Fibroblast of lung (primary cell): Measurements from ENCODE around the gene LTBP1. TPM values are rescaled to one million over a fixed set of nuclear protein-coding genes. Genes with fewer than 3 reads are reported as not detected.

Experiments
- DNase-seq, 2 donors: peaks; one replicate each; pipeline versions ENCODE4 v3.0.0 to v3.0.0-alpha.2; 2010; ENCODE audit warnings: low read depth in 2 of 2
- H2AFZ ChIP-seq: 2 replicates; pipeline ENCODE4 v1.5.1; 2012; ENCODE audit warnings: low read length, control low read depth, inconsistent platforms
- H3K27ac ChIP-seq: 2 replicates; pipeline ENCODE4 v1.5.1; 2011; ENCODE audit warnings: low read length, control low read depth; ENCODE audit not compliant: insufficient read depth
- H3K27me3 ChIP-seq: 2 replicates; pipeline ENCODE4 v1.5.1; 2011; ENCODE audit warnings: mild to moderate bottlenecking, low read length; ENCODE audit not compliant: control insufficient read depth, insufficient read depth
- H3K36me3 ChIP-seq: 2 replicates; pipeline ENCODE4 v1.5.1; 2011; ENCODE audit warnings: low read length; ENCODE audit not compliant: control insufficient read depth, insufficient read depth
- H3K4me1 ChIP-seq: 2 replicates; pipeline ENCODE4 v1.5.1; 2011; ENCODE audit warnings: low read length; ENCODE audit not compliant: control insufficient read depth, insufficient read depth; ENCODE audit errors: extremely low read depth
- H3K4me2 ChIP-seq: 2 replicates; pipeline ENCODE4 v1.5.1; 2011; ENCODE audit warnings: low read length, control low read depth; ENCODE audit not compliant: insufficient read depth; ENCODE audit errors: extremely low read depth
- H3K4me3 ChIP-seq, 4 experiments: fragments of 200-600 bp in 1 of 4; sonication (generic) in 1 of 4; replicated peaks in 1 of 4; 2 replicates each; pipeline ENCODE4 v1.5.1; 2011 to 2016; ENCODE audit warnings: low read length in 4 of 4, low read depth in 3 of 4, mild to moderate bottlenecking in 3 of 4, control low read depth in 2 of 4, inconsistent platforms in 1 of 4, mixed read lengths in 1 of 4; ENCODE audit not compliant: insufficient read depth in 1 of 4; ENCODE audit errors: control extremely low read depth in 1 of 4
- H3K79me2 ChIP-seq: 2 replicates; pipeline ENCODE4 v1.5.1; 2012; ENCODE audit warnings: mild to moderate bottlenecking, low read length, inconsistent platforms; ENCODE audit not compliant: control insufficient read depth, insufficient read depth
- H3K9ac ChIP-seq: 2 replicates; pipeline ENCODE4 v1.5.1; 2011; ENCODE audit warnings: mild to moderate bottlenecking, low read length, control low read depth; ENCODE audit not compliant: insufficient read depth
- H3K9me3 ChIP-seq: 2 replicates; pipeline ENCODE4 v1.5.1; 2012; ENCODE audit warnings: low read depth, low read length; ENCODE audit not compliant: control insufficient read depth, insufficient read depth
- H4K20me1 ChIP-seq: 2 replicates; pipeline ENCODE4 v1.5.1; 2011; ENCODE audit warnings: low read length; ENCODE audit not compliant: control insufficient read depth, insufficient read depth; ENCODE audit errors: extremely low read depth
- CTCF ChIP-seq, 2 donors: IDR thresholded peaks in 1 of 2; conservative IDR thresholded peaks in 1 of 2; 1 replicate in 1 of 2; 2 replicates in 1 of 2; pipeline ENCODE4 v1.5.1; 2011 to 2012; ENCODE audit warnings: low read length in 2 of 2, control low read depth in 1 of 2, inconsistent platforms in 1 of 2, low read depth in 1 of 2, mild to moderate bottlenecking in 1 of 2
- EZH2 ChIP-seq: IDR thresholded peaks from 2 replicates; pipeline ENCODE4 v1.5.1; 2012; ENCODE audit warnings: low read length, control low read depth, mild to moderate bottlenecking; ENCODE audit errors: missing control alignments
- polyA plus RNA-seq, 2 donors: library from polyadenylated mRNA; depleted of rRNA in 1 of 2; stranded (reverse) in 1 of 2; unstranded in 1 of 2; fragments of >200 nt; gene quantifications; 2 replicates each; pipeline ENCODE4 v1.2.1, GENCODE V29; 2011 to 2012; ENCODE audit warnings: missing spikeins in 1 of 2
- total RNA-seq: library from RNA; depleted of rRNA; stranded (reverse); fragments of >200 nt; gene quantifications from 2 replicates; pipeline ENCODE4 v1.2.1, GENCODE V29; 2014

LTBP1 gene
- total and polyA plus RNA-seq, 2 donors (not counting 1 experiment from before 2014, with no cell fraction given) = 254 to 324 TPM

GRCh38 chr2:33214857-33215256 is 268.1 kb downstream of the LTBP1 start:
- TF ChIP-seq EZH2 (no peak), CTCF (conservative IDR thresholded peaks at IDR 0.05 in 1 of 2, IDR thresholded peaks at IDR 0.05 in 1 of 2; ENCODE audit: low read depth in 1 of 2, low read length in 2 of 2) (no peak)
- Histone ChIP-seq H2AFZ (no peak overlapping the region), H3K27ac (peak overlapping the region; percentile 55), H3K79me2 (peaks cover 14% of the 10 kb centered on the region), H3K9me3 (no peaks in the 10 kb centered on the region), H3K27me3 (no peaks in the 10 kb centered on the region), H3K9ac (no peak overlapping the region), H3K4me2 (no peak overlapping the region), H4K20me1 (no peaks in the 10 kb centered on the region), H3K4me1 (peaks cover 50% of the 10 kb centered on the region), H3K4me3 (no peak overlapping the region), H3K36me3 (no peaks in the 10 kb centered on the region)
- no peak for DNase-seq

DNA sequence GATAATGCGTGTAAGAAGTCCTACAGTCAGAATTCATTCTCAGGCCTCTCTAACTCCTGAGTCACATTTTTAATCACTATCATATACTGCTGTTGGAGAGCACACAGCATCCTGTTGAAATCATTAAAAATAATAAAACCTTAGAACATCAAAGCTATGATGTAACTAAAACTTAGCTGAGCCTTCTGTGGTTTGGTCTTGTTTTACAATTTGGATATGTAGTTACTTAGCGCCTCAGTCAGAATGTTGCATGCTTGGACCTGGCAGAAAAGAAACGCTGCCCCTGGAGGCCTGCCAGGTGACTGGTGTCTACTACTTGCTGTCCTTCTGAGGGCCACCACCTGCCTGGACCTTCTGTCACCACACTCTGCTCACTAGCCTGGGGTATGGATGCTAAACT is 268.5 kb downstream of the LTBP1 start:
- H3K36me3 ChIP-seq = no peaks in the 10 kb centered on the region
- H3K79me2 ChIP-seq = peaks cover 14% of the 10 kb centered on the region

GRCh38 chr2:33215983-33216382 is 269.2 kb downstream of the LTBP1 start:
- Histone ChIP-seq H3K27me3 (no peaks in the 10 kb centered on the region), H2AFZ (no peak overlapping the region), H3K4me2 (no peak overlapping the region), H3K4me1 (peaks cover 49% of the 10 kb centered on the region), H3K4me3 (no peak overlapping the region), H3K9ac (no peak overlapping the region), H4K20me1 (no peaks in the 10 kb centered on the region), H3K27ac (peak overlapping the region; percentile 68), H3K79me2 (peaks cover 14% of the 10 kb centered on the region), H3K9me3 (no peaks in the 10 kb centered on the region), H3K36me3 (no peaks in the 10 kb centered on the region)
- DNase-seq = no peak
- TF ChIP-seq EZH2 (no peak), CTCF (conservative IDR thresholded peaks at IDR 0.05 in 1 of 2, IDR thresholded peaks at IDR 0.05 in 1 of 2; ENCODE audit: low read depth in 1 of 2, low read length in 2 of 2) (no peak)

More for the DNA sequence above, 268.5 kb downstream of the LTBP1 start:
- Histone ChIP-seq H3K27me3 (no peaks in the 10 kb centered on the region), H3K4me3 (no peak overlapping the region), H2AFZ (no peak overlapping the region), H3K9me3 (no peaks in the 10 kb centered on the region), H3K9ac (no peak overlapping the region), H3K27ac (peak overlapping the region; percentile 68), H3K4me1 (peaks cover 46% of the 10 kb centered on the region), H4K20me1 (no peaks in the 10 kb centered on the region), H3K4me2 (peak overlapping the region; percentile 41)
- DNase-seq = peak; percentile 91 to 96
- no peak for TF ChIP-seq EZH2
- no peak for TF ChIP-seq CTCF (conservative IDR thresholded peaks at IDR 0.05 in 1 of 2, IDR thresholded peaks at IDR 0.05 in 1 of 2; ENCODE audit: low read depth in 1 of 2, low read length in 2 of 2)
